WTC11 (cell line): ENCODE results near the gene WNK2. TPM values are rescaled to one million over a fixed set of nuclear protein-coding genes. Genes with fewer than 3 reads are reported as not detected.

Source experiments
- ATAC-seq: fragments of 200-7000 bp; cut with Tn5 transposase; 2 replicates; pipeline ENCODE4 v1.10.0; 2021; ENCODE audit warnings: mild to moderate bottlenecking, moderate library complexity
- CTCF ChIA-PET: fragments of 300-600 bp; sonication (Branson Sonifier 250); formaldehyde crosslinking; loops from one replicate; lab custom pipeline; 2021; ENCODE audit warnings: antibody characterized with exemption; lab: Charles Lee
- POLR2A ChIA-PET: fragments of 350-600 bp; sonication (Branson Sonifier 250); formaldehyde crosslinking; loops from one replicate; lab custom pipeline; 2021; ENCODE audit warnings: antibody characterized with exemption; lab: Charles Lee
- DNase-seq: peaks from one replicate; pipeline ENCODE4 v3.0.0; 2021; ENCODE audit warnings: low spot score
- H3K27ac Mint-ChIP-seq: 2 replicates; pipeline ENCODE4 v1.8.0; 2021; ENCODE audit warnings: mixed read lengths
- H3K27me3 Mint-ChIP-seq: 2 replicates; pipeline ENCODE4 v1.8.0; 2021; ENCODE audit warnings: low read depth, mild to moderate bottlenecking, moderate library complexity, mixed read lengths
- H3K36me3 Mint-ChIP-seq: 2 replicates; pipeline ENCODE4 v1.8.0; 2021; ENCODE audit warnings: mixed read lengths
- H3K4me1 Mint-ChIP-seq: 2 replicates; pipeline ENCODE4 v1.8.0; 2022; ENCODE audit warnings: mixed read lengths
- H3K4me3 Mint-ChIP-seq: 2 replicates; pipeline ENCODE4 v1.8.0; 2021; ENCODE audit warnings: mild to moderate bottlenecking, moderate library complexity, mixed read lengths
- H3K9me3 Mint-ChIP-seq: 2 replicates; pipeline ENCODE4 v1.8.0; 2021; ENCODE audit warnings: mixed read lengths
- CBFB ChIP-seq: sonication (generic); formaldehyde crosslinking; IDR thresholded peaks from 2 replicates; pipeline ENCODE4 v1.8.1; 2022; ENCODE audit warnings: mild to moderate bottlenecking, low read depth, missing genetic modification reagents
- HMGA2 ChIP-seq: fragments of 250-450 bp; sonication (Bioruptor Pico); IDR thresholded peaks from 2 replicates; pipeline ENCODE4 v1.4.0; 2021; ENCODE audit warnings: mild to moderate bottlenecking, moderate library complexity
- NR2C2 ChIP-seq: sonication (generic); formaldehyde crosslinking; IDR thresholded peaks from 2 replicates; pipeline ENCODE4 v1.8.0; 2022; ENCODE audit warnings: mild to moderate bottlenecking, missing genetic modification reagents
- OVOL2 ChIP-seq: fragments of 250-450 bp; sonication (Bioruptor Pico); IDR thresholded peaks from 2 replicates; pipeline ENCODE4 v1.9.0; 2021; ENCODE audit warnings: mild to moderate bottlenecking, borderline replicate concordance
- PRRX2 ChIP-seq: fragments of 250-450 bp; sonication (Bioruptor Pico); IDR thresholded peaks from 2 replicates; pipeline ENCODE4 v1.8.0; 2021; ENCODE audit warnings: mild to moderate bottlenecking
- RORB ChIP-seq: fragments of 250-450 bp; sonication (Bioruptor Pico); IDR thresholded peaks from 2 replicates; pipeline ENCODE4 v1.9.0; 2021; ENCODE audit warnings: mild to moderate bottlenecking
- SP1 ChIP-seq: sonication (generic); formaldehyde crosslinking; conservative IDR thresholded peaks from 2 replicates; pipeline ENCODE4 v1.8.1; 2022; ENCODE audit warnings: missing genetic modification reagents
- TCF7 ChIP-seq: sonication (generic); formaldehyde crosslinking; IDR thresholded peaks from 2 replicates; pipeline ENCODE4 v1.8.0; 2022; ENCODE audit warnings: mild to moderate bottlenecking, low read depth, missing genetic modification reagents, moderate library complexity
- ZNF423 ChIP-seq: fragments of 250-450 bp; sonication (Bioruptor Pico); IDR thresholded peaks from 2 replicates; pipeline ENCODE4 v2.1.2; 2022; ENCODE audit warnings: mild to moderate bottlenecking, moderate library complexity
- ZNF671 ChIP-seq: fragments of 250-450 bp; sonication (Bioruptor Pico); IDR thresholded peaks from 2 replicates; pipeline ENCODE4 v1.8.0; 2021; ENCODE audit warnings: mild to moderate bottlenecking
- total RNA-seq: library from RNA; stranded (reverse); gene quantifications from 3 replicates; pipeline ENCODE4 v1.2.3, GENCODE V29; 2021
- TF ChIP-seq, protein P1 (sequence below): sonication (generic); formaldehyde crosslinking; IDR thresholded peaks from 2 replicates; pipeline ENCODE4 v1.8.0; 2022; ENCODE audit warnings: mild to moderate bottlenecking, missing genetic modification reagents
- TF ChIP-seq, protein P2 (sequence below): sonication (generic); formaldehyde crosslinking; IDR thresholded peaks from 2 replicates; pipeline ENCODE4 v1.8.1; 2022; ENCODE audit warnings: mild to moderate bottlenecking, moderate library complexity, missing genetic modification reagents
- TF ChIP-seq, protein P3 (sequence below): fragments of 250-450 bp; sonication (Bioruptor Pico); IDR thresholded peaks from 2 replicates; pipeline ENCODE4 v1.9.0; 2021; ENCODE audit warnings: mild to moderate bottlenecking, borderline replicate concordance
- TF ChIP-seq, protein P4 (sequence below): fragments of 250-450 bp; sonication (Bioruptor Pico); IDR thresholded peaks from 2 replicates; pipeline ENCODE4 v1.8.0; 2021; ENCODE audit warnings: mild to moderate bottlenecking
- TF ChIP-seq, protein P5 (sequence below): sonication (generic); formaldehyde crosslinking; IDR thresholded peaks from 2 replicates; pipeline ENCODE4 v1.8.1; 2022; ENCODE audit warnings: low read depth, missing genetic modification reagents, borderline replicate concordance
- TF ChIP-seq, protein P6 (sequence below): sonication (generic); formaldehyde crosslinking; IDR thresholded peaks from 2 replicates; pipeline ENCODE4 v1.8.0; 2022; ENCODE audit warnings: missing genetic modification reagents
- TF ChIP-seq, protein P7 (sequence below): sonication (generic); formaldehyde crosslinking; IDR thresholded peaks from 2 replicates; pipeline ENCODE4 v1.8.1; 2022; ENCODE audit warnings: missing genetic modification reagents, borderline replicate concordance
- TF ChIP-seq, protein P8 (sequence below): sonication (generic); formaldehyde crosslinking; IDR thresholded peaks from 2 replicates; pipeline ENCODE4 v1.8.1; 2023; ENCODE audit warnings: mild to moderate bottlenecking, moderate library complexity, missing genetic modification reagents

WNK2 gene
- total RNA-seq, 1 experiment from 2014 or later: 120 TPM

DNA sequence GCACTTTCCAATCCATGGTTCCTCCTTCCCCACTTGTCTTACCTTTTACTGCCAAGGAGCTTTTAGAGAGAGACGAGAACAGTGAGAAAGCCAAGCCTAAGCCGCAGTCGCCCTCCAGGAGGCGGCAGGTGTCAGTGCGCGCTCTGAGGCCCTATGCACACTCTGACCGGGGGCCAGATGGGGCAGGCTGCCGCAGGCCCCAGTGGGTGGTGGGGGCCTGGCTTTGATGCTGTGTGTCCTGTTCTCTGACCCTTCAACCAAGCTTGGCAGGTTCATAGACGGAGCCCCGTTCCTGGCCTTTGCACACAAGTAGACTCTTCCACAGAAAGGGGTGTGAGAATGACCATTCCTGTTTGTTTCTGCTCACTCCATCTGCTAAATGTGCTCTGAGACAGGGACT, 77.3 kb downstream of the WNK2 start:
- ChIA-PET POLR2A (no interaction called here), CTCF (interaction anchor here (1.0 to 2.1 kb wide), 5 partner anchors 18 to 97 kb away, joined by 3 to 6 read pairs (median 4); no protein-coding TSS in a partner anchor)
- Mint-ChIP-seq H3K36me3 (peaks cover 12% of the 10 kb centered on the region), H3K27me3 (no peaks in the 10 kb centered on the region), H3K9me3 (no peaks in the 10 kb centered on the region), H3K4me1 (no peaks in the 10 kb centered on the region), H3K27ac (peak overlapping the region; percentile 49; the same call in 1 of the 2 replicates), H3K4me3 (no peak overlapping the region)
- no peak for DNase-seq
- TF ChIP-seq, protein P1, sequence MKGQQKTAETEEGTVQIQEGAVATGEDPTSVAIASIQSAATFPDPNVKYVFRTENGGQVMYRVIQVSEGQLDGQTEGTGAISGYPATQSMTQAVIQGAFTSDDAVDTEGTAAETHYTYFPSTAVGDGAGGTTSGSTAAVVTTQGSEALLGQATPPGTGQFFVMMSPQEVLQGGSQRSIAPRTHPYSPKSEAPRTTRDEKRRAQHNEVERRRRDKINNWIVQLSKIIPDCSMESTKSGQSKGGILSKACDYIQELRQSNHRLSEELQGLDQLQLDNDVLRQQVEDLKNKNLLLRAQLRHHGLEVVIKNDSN (CRISPR knock-in tag): no peak
- TF ChIP-seq, protein P2, sequence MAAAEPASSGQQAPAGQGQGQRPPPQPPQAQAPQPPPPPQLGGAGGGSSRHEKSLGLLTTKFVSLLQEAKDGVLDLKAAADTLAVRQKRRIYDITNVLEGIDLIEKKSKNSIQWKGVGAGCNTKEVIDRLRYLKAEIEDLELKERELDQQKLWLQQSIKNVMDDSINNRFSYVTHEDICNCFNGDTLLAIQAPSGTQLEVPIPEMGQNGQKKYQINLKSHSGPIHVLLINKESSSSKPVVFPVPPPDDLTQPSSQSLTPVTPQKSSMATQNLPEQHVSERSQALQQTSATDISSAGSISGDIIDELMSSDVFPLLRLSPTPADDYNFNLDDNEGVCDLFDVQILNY (CRISPR knock-in tag): no peak
- TF ChIP-seq NR2C2 (CRISPR knock-in tag): no peak
- TF ChIP-seq, protein P3, sequence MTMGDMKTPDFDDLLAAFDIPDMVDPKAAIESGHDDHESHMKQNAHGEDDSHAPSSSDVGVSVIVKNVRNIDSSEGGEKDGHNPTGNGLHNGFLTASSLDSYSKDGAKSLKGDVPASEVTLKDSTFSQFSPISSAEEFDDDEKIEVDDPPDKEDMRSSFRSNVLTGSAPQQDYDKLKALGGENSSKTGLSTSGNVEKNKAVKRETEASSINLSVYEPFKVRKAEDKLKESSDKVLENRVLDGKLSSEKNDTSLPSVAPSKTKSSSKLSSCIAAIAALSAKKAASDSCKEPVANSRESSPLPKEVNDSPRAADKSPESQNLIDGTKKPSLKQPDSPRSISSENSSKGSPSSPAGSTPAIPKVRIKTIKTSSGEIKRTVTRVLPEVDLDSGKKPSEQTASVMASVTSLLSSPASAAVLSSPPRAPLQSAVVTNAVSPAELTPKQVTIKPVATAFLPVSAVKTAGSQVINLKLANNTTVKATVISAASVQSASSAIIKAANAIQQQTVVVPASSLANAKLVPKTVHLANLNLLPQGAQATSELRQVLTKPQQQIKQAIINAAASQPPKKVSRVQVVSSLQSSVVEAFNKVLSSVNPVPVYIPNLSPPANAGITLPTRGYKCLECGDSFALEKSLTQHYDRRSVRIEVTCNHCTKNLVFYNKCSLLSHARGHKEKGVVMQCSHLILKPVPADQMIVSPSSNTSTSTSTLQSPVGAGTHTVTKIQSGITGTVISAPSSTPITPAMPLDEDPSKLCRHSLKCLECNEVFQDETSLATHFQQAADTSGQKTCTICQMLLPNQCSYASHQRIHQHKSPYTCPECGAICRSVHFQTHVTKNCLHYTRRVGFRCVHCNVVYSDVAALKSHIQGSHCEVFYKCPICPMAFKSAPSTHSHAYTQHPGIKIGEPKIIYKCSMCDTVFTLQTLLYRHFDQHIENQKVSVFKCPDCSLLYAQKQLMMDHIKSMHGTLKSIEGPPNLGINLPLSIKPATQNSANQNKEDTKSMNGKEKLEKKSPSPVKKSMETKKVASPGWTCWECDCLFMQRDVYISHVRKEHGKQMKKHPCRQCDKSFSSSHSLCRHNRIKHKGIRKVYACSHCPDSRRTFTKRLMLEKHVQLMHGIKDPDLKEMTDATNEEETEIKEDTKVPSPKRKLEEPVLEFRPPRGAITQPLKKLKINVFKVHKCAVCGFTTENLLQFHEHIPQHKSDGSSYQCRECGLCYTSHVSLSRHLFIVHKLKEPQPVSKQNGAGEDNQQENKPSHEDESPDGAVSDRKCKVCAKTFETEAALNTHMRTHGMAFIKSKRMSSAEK (CRISPR knock-in tag): no peak
- TF ChIP-seq HMGA2 (CRISPR knock-in tag): no peak
- TF ChIP-seq, protein P4, sequence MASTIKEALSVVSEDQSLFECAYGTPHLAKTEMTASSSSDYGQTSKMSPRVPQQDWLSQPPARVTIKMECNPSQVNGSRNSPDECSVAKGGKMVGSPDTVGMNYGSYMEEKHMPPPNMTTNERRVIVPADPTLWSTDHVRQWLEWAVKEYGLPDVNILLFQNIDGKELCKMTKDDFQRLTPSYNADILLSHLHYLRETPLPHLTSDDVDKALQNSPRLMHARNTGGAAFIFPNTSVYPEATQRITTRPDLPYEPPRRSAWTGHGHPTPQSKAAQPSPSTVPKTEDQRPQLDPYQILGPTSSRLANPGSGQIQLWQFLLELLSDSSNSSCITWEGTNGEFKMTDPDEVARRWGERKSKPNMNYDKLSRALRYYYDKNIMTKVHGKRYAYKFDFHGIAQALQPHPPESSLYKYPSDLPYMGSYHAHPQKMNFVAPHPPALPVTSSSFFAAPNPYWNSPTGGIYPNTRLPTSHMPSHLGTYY: no peak
- no peak for TF ChIP-seq SP1
- TF ChIP-seq ZNF423: no peak
- TF ChIP-seq, protein P5, sequence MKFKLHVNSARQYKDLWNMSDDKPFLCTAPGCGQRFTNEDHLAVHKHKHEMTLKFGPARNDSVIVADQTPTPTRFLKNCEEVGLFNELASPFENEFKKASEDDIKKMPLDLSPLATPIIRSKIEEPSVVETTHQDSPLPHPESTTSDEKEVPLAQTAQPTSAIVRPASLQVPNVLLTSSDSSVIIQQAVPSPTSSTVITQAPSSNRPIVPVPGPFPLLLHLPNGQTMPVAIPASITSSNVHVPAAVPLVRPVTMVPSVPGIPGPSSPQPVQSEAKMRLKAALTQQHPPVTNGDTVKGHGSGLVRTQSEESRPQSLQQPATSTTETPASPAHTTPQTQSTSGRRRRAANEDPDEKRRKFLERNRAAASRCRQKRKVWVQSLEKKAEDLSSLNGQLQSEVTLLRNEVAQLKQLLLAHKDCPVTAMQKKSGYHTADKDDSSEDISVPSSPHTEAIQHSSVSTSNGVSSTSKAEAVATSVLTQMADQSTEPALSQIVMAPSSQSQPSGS: no peak
- no peak for TF ChIP-seq PRRX2 (CRISPR knock-in tag)
- TF ChIP-seq, protein P6, sequence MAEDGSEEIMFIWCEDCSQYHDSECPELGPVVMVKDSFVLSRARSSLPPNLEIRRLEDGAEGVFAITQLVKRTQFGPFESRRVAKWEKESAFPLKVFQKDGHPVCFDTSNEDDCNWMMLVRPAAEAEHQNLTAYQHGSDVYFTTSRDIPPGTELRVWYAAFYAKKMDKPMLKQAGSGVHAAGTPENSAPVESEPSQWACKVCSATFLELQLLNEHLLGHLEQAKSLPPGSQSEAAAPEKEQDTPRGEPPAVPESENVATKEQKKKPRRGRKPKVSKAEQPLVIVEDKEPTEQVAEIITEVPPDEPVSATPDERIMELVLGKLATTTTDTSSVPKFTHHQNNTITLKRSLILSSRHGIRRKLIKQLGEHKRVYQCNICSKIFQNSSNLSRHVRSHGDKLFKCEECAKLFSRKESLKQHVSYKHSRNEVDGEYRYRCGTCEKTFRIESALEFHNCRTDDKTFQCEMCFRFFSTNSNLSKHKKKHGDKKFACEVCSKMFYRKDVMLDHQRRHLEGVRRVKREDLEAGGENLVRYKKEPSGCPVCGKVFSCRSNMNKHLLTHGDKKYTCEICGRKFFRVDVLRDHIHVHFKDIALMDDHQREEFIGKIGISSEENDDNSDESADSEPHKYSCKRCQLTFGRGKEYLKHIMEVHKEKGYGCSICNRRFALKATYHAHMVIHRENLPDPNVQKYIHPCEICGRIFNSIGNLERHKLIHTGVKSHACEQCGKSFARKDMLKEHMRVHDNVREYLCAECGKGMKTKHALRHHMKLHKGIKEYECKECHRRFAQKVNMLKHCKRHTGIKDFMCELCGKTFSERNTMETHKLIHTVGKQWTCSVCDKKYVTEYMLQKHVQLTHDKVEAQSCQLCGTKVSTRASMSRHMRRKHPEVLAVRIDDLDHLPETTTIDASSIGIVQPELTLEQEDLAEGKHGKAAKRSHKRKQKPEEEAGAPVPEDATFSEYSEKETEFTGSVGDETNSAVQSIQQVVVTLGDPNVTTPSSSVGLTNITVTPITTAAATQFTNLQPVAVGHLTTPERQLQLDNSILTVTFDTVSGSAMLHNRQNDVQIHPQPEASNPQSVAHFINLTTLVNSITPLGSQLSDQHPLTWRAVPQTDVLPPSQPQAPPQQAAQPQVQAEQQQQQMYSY (CRISPR knock-in tag): no peak
- TF ChIP-seq CBFB (CRISPR knock-in tag): no peak
- TF ChIP-seq, protein P7, sequence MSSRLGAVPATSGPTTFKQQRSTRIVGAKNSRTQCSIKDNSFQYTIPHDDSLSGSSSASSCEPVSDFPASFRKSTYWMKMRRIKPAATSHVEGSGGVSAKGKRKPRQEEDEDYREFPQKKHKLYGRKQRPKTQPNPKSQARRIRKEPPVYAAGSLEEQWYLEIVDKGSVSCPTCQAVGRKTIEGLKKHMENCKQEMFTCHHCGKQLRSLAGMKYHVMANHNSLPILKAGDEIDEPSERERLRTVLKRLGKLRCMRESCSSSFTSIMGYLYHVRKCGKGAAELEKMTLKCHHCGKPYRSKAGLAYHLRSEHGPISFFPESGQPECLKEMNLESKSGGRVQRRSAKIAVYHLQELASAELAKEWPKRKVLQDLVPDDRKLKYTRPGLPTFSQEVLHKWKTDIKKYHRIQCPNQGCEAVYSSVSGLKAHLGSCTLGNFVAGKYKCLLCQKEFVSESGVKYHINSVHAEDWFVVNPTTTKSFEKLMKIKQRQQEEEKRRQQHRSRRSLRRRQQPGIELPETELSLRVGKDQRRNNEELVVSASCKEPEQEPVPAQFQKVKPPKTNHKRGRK (CRISPR knock-in tag): no peak
- no peak for TF ChIP-seq TCF7 (CRISPR knock-in tag)
- no peak for TF ChIP-seq RORB (CRISPR knock-in tag)
- TF ChIP-seq OVOL2 (CRISPR knock-in tag): no peak
- TF ChIP-seq ZNF671 (CRISPR knock-in tag): no peak
- TF ChIP-seq, protein P8, sequence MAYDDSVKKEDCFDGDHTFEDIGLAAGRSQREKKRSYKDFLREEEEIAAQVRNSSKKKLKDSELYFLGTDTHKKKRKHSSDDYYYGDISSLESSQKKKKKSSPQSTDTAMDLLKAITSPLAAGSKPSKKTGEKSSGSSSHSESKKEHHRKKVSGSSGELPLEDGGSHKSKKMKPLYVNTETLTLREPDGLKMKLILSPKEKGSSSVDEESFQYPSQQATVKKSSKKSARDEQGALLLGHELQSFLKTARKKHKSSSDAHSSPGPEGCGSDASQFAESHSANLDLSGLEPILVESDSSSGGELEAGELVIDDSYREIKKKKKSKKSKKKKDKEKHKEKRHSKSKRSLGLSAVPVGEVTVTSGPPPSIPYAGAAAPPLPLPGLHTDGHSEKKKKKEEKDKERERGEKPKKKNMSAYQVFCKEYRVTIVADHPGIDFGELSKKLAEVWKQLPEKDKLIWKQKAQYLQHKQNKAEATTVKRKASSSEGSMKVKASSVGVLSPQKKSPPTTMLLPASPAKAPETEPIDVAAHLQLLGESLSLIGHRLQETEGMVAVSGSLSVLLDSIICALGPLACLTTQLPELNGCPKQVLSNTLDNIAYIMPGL (CRISPR knock-in tag): no peak
- ATAC-seq: peak; percentile 54
